ENCODE measurements around the gene RSU1.

RSU1 gene

GRCh38 chr10:16820421-16820820, 3.2 kb upstream of the RSU1 start:
- FAIRE-seq = no peak

GRCh38 chr10:16820018-16820417, 2.8 kb upstream of the RSU1 start:
- no peak for FAIRE-seq

- FAIRE-seq = no peak
Measured at GRCh38 chr10:16819436-16819835, 2.2 kb upstream of the RSU1 start.

- FAIRE-seq = no peak
Measured at GRCh38 chr10:16819026-16819425, 1.8 kb upstream of the RSU1 start.

GRCh38 chr10:16816830-16817124, 447 bp downstream of the RSU1 start:
- FAIRE-seq = no peak

GRCh38 chr10:16816171-16816570, 1.1 kb downstream of the RSU1 start:
- no peak for FAIRE-seq

- FAIRE-seq = no peak
Measured at GRCh38 chr10:16814012-16814411, 3.2 kb downstream of the RSU1 start.

- no peak for FAIRE-seq
Measured at GRCh38 chr10:16812676-16813075, 4.5 kb downstream of the RSU1 start.

GRCh38 chr10:16811765-16812164, 5.5 kb downstream of the RSU1 start:
- no peak for FAIRE-seq

GRCh38 chr10:16811292-16811691, 5.9 kb downstream of the RSU1 start:
- FAIRE-seq = no peak

GRCh38 chr10:16809074-16809718, 8.0 kb downstream of the RSU1 start:
- FAIRE-seq = no peak

GRCh38 chr10:16804123-16804522, 13.1 kb downstream of the RSU1 start:
- FAIRE-seq = no peak

GRCh38 chr10:16803464-16803863, 13.8 kb downstream of the RSU1 start:
- no peak for FAIRE-seq

GRCh38 chr10:16799621-16800020, 17.6 kb downstream of the RSU1 start:
- no peak for FAIRE-seq

- FAIRE-seq = no peak
Measured at GRCh38 chr10:16798571-16798970, 18.7 kb downstream of the RSU1 start.

GRCh38 chr10:16795410-16796073, 21.7 kb downstream of the RSU1 start:
- no peak for FAIRE-seq

- FAIRE-seq = no peak
Measured at GRCh38 chr10:16794005-16794404, 23.2 kb downstream of the RSU1 start.

- FAIRE-seq = no peak
Measured at GRCh38 chr10:16792675-16793074, 24.5 kb downstream of the RSU1 start.

GRCh38 chr10:16789765-16790164, 27.5 kb downstream of the RSU1 start:
- FAIRE-seq = no peak

- FAIRE-seq = no peak
Measured at GRCh38 chr10:16789261-16789660, 28.0 kb downstream of the RSU1 start.

GRCh38 chr10:16788778-16789177, 28.4 kb downstream of the RSU1 start:
- FAIRE-seq = no peak

GRCh38 chr10:16788125-16788524, 29.1 kb downstream of the RSU1 start:
- FAIRE-seq = no peak

- no peak for FAIRE-seq
Measured at GRCh38 chr10:16787361-16787791, 29.8 kb downstream of the RSU1 start.

- FAIRE-seq = no peak
Measured at GRCh38 chr10:16780338-16780880, 36.8 kb downstream of the RSU1 start.
